Activated CD8-positive, alpha-beta memory T cell treated with anti-CD3 and anti-CD28 coated beads, Interleukin-2, amount 10 ng/mL, durations not matched to agents 7 days and 5 days (primary cell): ENCODE results near the gene KIR3DL3. TPM values are rescaled to one million over a fixed set of nuclear protein-coding genes. Genes with fewer than 3 reads are reported as not detected.
"Not testable (repeated sequence)": the region's sequence is repeated elsewhere in the genome, so short reads cannot be mapped to it uniquely, and the experiment has no call there.

Experiments used
- ATAC-seq: fragments of 150-1000 bp; cut with Tn5 transposase; one replicate; pipeline ENCODE4 v1.10.0; 2021; ENCODE audit warnings: moderate library complexity
- CTCF ChIA-PET: fragments of 350-600 bp; sonication (Branson Sonifier 250); formaldehyde crosslinking; loops from one replicate; lab custom pipeline; 2021; ENCODE audit warnings: antibody characterized with exemption; lab: Charles Lee
- DNase-seq: peaks from one replicate; pipeline ENCODE4 v3.0.0-alpha.2; 2020
- H3K27ac Mint-ChIP-seq: one replicate; pipeline ENCODE4 v1.8.0; 2021; ENCODE audit warnings: mild to moderate bottlenecking, mixed read lengths
- H3K27me3 Mint-ChIP-seq: one replicate; pipeline ENCODE4 v1.8.0; 2021; ENCODE audit warnings: mixed read lengths
- H3K36me3 Mint-ChIP-seq: one replicate; pipeline ENCODE4 v1.8.0; 2021; ENCODE audit warnings: mild to moderate bottlenecking, mixed read lengths
- H3K4me1 Mint-ChIP-seq: one replicate; pipeline ENCODE4 v1.8.0; 2021; ENCODE audit warnings: mixed read lengths
- H3K4me3 Mint-ChIP-seq: one replicate; pipeline ENCODE4 v1.8.0; 2021; ENCODE audit warnings: mild to moderate bottlenecking, moderate library complexity, mixed read lengths
- H3K9me3 Mint-ChIP-seq: one replicate; pipeline ENCODE4 v1.8.0; 2022; ENCODE audit warnings: low read depth, mixed read lengths
- total RNA-seq, 2 experiments: library from RNA; stranded (reverse); gene quantifications; one replicate each; pipeline ENCODE4 v1.2.3, GENCODE V29; 2021

The KIR3DL3 gene
- total RNA-seq, 2 experiments from 2014 or later = not detected

- Mint-ChIP-seq H3K9me3 (no peaks in the 10 kb centered on the region), H3K4me3 (no peak overlapping the region), H3K4me1 (peaks cover 34% of the 10 kb centered on the region), H3K27ac (peak overlapping the region; percentile 57), H3K27me3 (peaks cover 4% of the 10 kb centered on the region), H3K36me3 (no peaks in the 10 kb centered on the region)
- peak; percentile 82 for ATAC-seq
- peak; percentile 83 for DNase-seq
- CTCF ChIA-PET = interaction anchor here (1.1 to 1.6 kb wide), 2 partner anchors 34 to 518 kb away, joined by 3 to 5 read pairs; partner anchors contain the start of gene MBOAT7
These were observed 16.3 kb upstream of the KIR3DL3 start for GRCh38 chr19:54707962-54708361.

- DNase-seq = no peak
- Mint-ChIP-seq H3K4me1 (peaks cover 31% of the 10 kb centered on the region), H3K36me3 (no peaks in the 10 kb centered on the region), H3K27ac (peak overlapping the region; percentile 57), H3K27me3 (peaks cover 4% of the 10 kb centered on the region), H3K9me3 (no peaks in the 10 kb centered on the region), H3K4me3 (no peak overlapping the region)
- ATAC-seq = no peak
- CTCF ChIA-PET = no interaction called here
These were observed 15.5 kb upstream of the KIR3DL3 start for GRCh38 chr19:54708781-54709180.

- Mint-ChIP-seq H3K4me1 (peaks cover 31% of the 10 kb centered on the region), H3K9me3 (no peaks in the 10 kb centered on the region), H3K27me3 (no peaks in the 10 kb centered on the region), H3K36me3 (no peaks in the 10 kb centered on the region), H3K4me3 (no peak overlapping the region), H3K27ac (peak overlapping the region; percentile 32)
- ATAC-seq = no peak
- no peak for DNase-seq
- CTCF ChIA-PET = interaction anchor here (0.8 kb wide), 1 partner anchor 15 kb away, joined by 3 read pairs; no protein-coding TSS in a partner anchor
These were observed 14.9 kb upstream of the KIR3DL3 start for GRCh38 chr19:54709212-54709948.

GRCh38 chr19:54709956-54710355, 14.3 kb upstream of the KIR3DL3 start:
- not testable (repeated sequence) for DNase-seq, H3K27me3 Mint-ChIP-seq, H3K36me3 Mint-ChIP-seq, H3K9me3 Mint-ChIP-seq, H3K4me3 Mint-ChIP-seq, ATAC-seq, H3K27ac Mint-ChIP-seq
- CTCF ChIA-PET = interaction anchor here (0.8 kb wide), 1 partner anchor 15 kb away, joined by 3 read pairs; no protein-coding TSS in a partner anchor
- peaks cover 31% of the 10 kb centered on the region for H3K4me1 Mint-ChIP-seq

- no peak overlapping the region for H3K27ac Mint-ChIP-seq
- H3K4me1 Mint-ChIP-seq = no peaks in the 10 kb centered on the region
- H3K4me3 Mint-ChIP-seq = no peak overlapping the region
- no peaks in the 10 kb centered on the region for H3K27me3 Mint-ChIP-seq
- ATAC-seq = no peak
- DNase-seq = no peak
- peaks cover 6% of the 10 kb centered on the region for H3K9me3 Mint-ChIP-seq
- CTCF ChIA-PET = no interaction called here
- H3K36me3 Mint-ChIP-seq = no peaks in the 10 kb centered on the region
These were observed 402 bp downstream of the KIR3DL3 start for GRCh38 chr19:54724644-54725043.

- no peak overlapping the region for H3K27ac Mint-ChIP-seq
- H3K4me3 Mint-ChIP-seq = no peak overlapping the region
- H3K27me3 Mint-ChIP-seq = no peaks in the 10 kb centered on the region
- CTCF ChIA-PET = no interaction called here
- no peaks in the 10 kb centered on the region for H3K36me3 Mint-ChIP-seq
- H3K9me3 Mint-ChIP-seq = peaks cover 6% of the 10 kb centered on the region
- ATAC-seq = no peak
- no peaks in the 10 kb centered on the region for H3K4me1 Mint-ChIP-seq
- DNase-seq = no peak
These were observed 1.1 kb downstream of the KIR3DL3 start for GRCh38 chr19:54725321-54725720.

GRCh38 chr19:54727562-54727961, 3.3 kb downstream of the KIR3DL3 start:
- Mint-ChIP-seq H3K27ac (no peak overlapping the region), H3K4me1 (no peaks in the 10 kb centered on the region), H3K36me3 (no peaks in the 10 kb centered on the region), H3K9me3 (peaks cover 2% of the 10 kb centered on the region), H3K4me3 (no peak overlapping the region), H3K27me3 (no peaks in the 10 kb centered on the region)
- DNase-seq (no peak), ATAC-seq (no peak)
- CTCF ChIA-PET = no interaction called here

GRCh38 chr19:54728167-54728566, 3.9 kb downstream of the KIR3DL3 start:
- no peak overlapping the region for H3K4me3 Mint-ChIP-seq
- no peaks in the 10 kb centered on the region for H3K27me3 Mint-ChIP-seq
- H3K36me3 Mint-ChIP-seq = no peaks in the 10 kb centered on the region
- CTCF ChIA-PET = no interaction called here
- H3K9me3 Mint-ChIP-seq = peaks cover 2% of the 10 kb centered on the region
- no peak overlapping the region for H3K27ac Mint-ChIP-seq
- ATAC-seq (no peak), DNase-seq (no peak)
- H3K4me1 Mint-ChIP-seq = no peaks in the 10 kb centered on the region

GRCh38 chr19:54729416-54730188, 5.4 kb downstream of the KIR3DL3 start:
- ATAC-seq = no peak
- Mint-ChIP-seq H3K27me3 (no peaks in the 10 kb centered on the region), H3K36me3 (no peaks in the 10 kb centered on the region), H3K4me1 (no peaks in the 10 kb centered on the region), H3K9me3 (peaks cover 2% of the 10 kb centered on the region), H3K4me3 (no peak overlapping the region), H3K27ac (no peak overlapping the region)
- no peak for DNase-seq
- CTCF ChIA-PET = no interaction called here

- ATAC-seq (no peak), DNase-seq (no peak)
- CTCF ChIA-PET = no interaction called here
- Mint-ChIP-seq H3K4me1 (no peaks in the 10 kb centered on the region), H3K27ac (no peak overlapping the region), H3K27me3 (no peaks in the 10 kb centered on the region), H3K4me3 (no peak overlapping the region), H3K36me3 (no peaks in the 10 kb centered on the region), H3K9me3 (peaks cover 2% of the 10 kb centered on the region)
These were observed 6.9 kb downstream of the KIR3DL3 start for GRCh38 chr19:54731191-54731590.

GRCh38 chr19:54738306-54738705, 14.1 kb downstream of the KIR3DL3 start, which contains the start of gene KIR2DL3:
Gene KIR2DL3, plus strand, starts transcription at chr19:54738513. Its CDS starts 33 bp downstream, at chr19:54738546.
- CTCF ChIA-PET, H3K4me3 Mint-ChIP-seq, H3K27ac Mint-ChIP-seq, ATAC-seq, H3K9me3 Mint-ChIP-seq, H3K36me3 Mint-ChIP-seq, H3K27me3 Mint-ChIP-seq, H3K4me1 Mint-ChIP-seq, DNase-seq: not testable (repeated sequence)

- ATAC-seq (no peak), DNase-seq (no peak)
- H3K27me3 Mint-ChIP-seq = no peaks in the 10 kb centered on the region
- H3K4me1 Mint-ChIP-seq = no peaks in the 10 kb centered on the region
- CTCF ChIA-PET = no interaction called here
- no peak overlapping the region for H3K27ac Mint-ChIP-seq
- H3K9me3 Mint-ChIP-seq = no peaks in the 10 kb centered on the region
- no peaks in the 10 kb centered on the region for H3K36me3 Mint-ChIP-seq
- H3K4me3 Mint-ChIP-seq = no peak overlapping the region
These were observed 14.5 kb downstream of the KIR3DL3 start for GRCh38 chr19:54738715-54739114.

- CTCF ChIA-PET = no interaction called here
- DNase-seq = no peak
- Mint-ChIP-seq H3K4me1 (no peaks in the 10 kb centered on the region), H3K27ac (no peak overlapping the region), H3K36me3 (no peaks in the 10 kb centered on the region), H3K4me3 (no peak overlapping the region), H3K9me3 (no peaks in the 10 kb centered on the region), H3K27me3 (no peaks in the 10 kb centered on the region)
- ATAC-seq = no peak
These were observed 15.6 kb downstream of the KIR3DL3 start for GRCh38 chr19:54739587-54740497.
